ENCODE measurements around the gene BNC1.

DNA sequence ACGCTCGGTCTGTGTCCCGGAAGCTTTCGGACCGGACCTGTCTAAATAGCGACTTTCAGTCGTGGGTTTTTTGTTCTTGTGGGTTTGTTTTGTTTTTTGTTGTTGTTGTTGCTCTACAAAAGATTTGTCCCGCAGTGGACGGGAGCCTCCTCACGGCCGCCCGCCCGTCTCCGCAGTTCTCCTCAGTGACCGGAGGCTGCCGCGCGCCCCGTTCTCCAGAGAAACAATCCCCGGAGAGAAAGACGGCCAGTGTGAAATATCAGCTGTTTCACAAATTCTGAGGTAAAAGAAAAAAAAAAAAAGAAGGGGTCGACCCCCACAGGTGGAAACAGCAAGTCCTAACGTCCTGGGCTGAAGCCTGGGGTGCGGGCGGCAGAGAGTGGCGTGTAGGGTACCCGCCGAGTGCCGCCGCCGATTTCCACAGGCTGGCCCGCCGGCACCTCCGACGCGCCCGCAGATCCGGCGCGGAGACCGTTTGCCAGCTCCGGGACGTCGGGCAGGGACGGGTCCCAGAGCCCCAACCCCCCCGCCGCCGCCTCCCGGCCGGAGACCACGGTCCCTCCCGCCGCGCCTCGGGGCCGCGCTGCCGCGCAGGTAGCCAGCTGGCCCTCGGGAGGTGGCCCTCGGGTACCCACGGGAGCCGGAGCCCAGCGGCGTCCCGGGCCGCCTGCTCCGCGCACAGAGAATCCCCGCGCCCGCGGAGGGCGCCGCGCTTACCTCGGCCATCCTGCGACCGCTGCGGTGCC lies 478 bp downstream of the BNC1 start:
- TF ChIP-seq TCF7 (IDR thresholded peaks at IDR 0.05; ENCODE audit: borderline replicate concordance) (no peak), RCOR1 (conservative IDR thresholded peaks at IDR 0.05; ENCODE audit: low read depth, low read length) (no peak), ZNF24 (IDR thresholded peaks at IDR 0.05) (no peak), CHD2 (IDR thresholded peaks at IDR 0.05; ENCODE audit: borderline replicate concordance, low read depth, low read length) (no peak), YY1 (IDR thresholded peaks at IDR 0.05; ENCODE audit: low read depth, low read length) (no peak), SMAD1 (IDR thresholded peaks at IDR 0.05; ENCODE audit: low read depth, partially characterized antibody) (no peak), JUND (IDR thresholded peaks at IDR 0.05; ENCODE audit: low read depth, low read length) (no peak)
- TF ChIP-seq, protein P1, sequence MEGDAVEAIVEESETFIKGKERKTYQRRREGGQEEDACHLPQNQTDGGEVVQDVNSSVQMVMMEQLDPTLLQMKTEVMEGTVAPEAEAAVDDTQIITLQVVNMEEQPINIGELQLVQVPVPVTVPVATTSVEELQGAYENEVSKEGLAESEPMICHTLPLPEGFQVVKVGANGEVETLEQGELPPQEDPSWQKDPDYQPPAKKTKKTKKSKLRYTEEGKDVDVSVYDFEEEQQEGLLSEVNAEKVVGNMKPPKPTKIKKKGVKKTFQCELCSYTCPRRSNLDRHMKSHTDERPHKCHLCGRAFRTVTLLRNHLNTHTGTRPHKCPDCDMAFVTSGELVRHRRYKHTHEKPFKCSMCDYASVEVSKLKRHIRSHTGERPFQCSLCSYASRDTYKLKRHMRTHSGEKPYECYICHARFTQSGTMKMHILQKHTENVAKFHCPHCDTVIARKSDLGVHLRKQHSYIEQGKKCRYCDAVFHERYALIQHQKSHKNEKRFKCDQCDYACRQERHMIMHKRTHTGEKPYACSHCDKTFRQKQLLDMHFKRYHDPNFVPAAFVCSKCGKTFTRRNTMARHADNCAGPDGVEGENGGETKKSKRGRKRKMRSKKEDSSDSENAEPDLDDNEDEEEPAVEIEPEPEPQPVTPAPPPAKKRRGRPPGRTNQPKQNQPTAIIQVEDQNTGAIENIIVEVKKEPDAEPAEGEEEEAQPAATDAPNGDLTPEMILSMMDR (IDR thresholded peaks at IDR 0.05 in 2 of 3, conservative IDR thresholded peaks at IDR 0.05 in 1 of 3; ENCODE audit: control insufficient read depth in 2 of 3, extremely low read depth in 1 of 3, insufficient read depth in 1 of 3, low read depth in 3 of 3, low read length in 3 of 3): no peak
- TF ChIP-seq, protein P2, sequence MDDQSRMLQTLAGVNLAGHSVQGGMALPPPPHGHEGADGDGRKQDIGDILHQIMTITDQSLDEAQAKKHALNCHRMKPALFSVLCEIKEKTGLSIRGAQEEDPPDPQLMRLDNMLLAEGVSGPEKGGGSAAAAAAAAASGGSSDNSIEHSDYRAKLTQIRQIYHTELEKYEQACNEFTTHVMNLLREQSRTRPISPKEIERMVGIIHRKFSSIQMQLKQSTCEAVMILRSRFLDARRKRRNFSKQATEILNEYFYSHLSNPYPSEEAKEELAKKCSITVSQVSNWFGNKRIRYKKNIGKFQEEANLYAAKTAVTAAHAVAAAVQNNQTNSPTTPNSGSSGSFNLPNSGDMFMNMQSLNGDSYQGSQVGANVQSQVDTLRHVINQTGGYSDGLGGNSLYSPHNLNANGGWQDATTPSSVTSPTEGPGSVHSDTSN (IDR thresholded peaks at IDR 0.05; ENCODE audit: insufficient replicate concordance, low read depth, low read length): no peak

All from GM12878 (cell line).